D721Med (cell line): ENCODE measurements around the gene C1QTNF1.

Experiments used
- DNase-seq: peaks from one replicate; pipeline ENCODE4 v3.0.0; 2011; ENCODE audit warnings: low spot score; ENCODE audit not compliant: insufficient read length
- FAIRE-seq: peaks from 2 replicates; lab custom pipeline; 2011; peaks lifted over from hg19 to GRCh38; lab: Jason Lieb, UNC
- CTCF ChIP-seq: IDR thresholded peaks from 2 replicates; pipeline ENCODE4 v1.5.1; 2012; ENCODE audit warnings: mild to moderate bottlenecking, control low read depth; ENCODE audit not compliant: insufficient read depth; ENCODE audit errors: missing control alignments

Gene C1QTNF1

GRCh38 chr17:78998311-78999055, 25.5 kb upstream of the C1QTNF1 start:
- FAIRE-seq = no peak
- no peak for TF ChIP-seq CTCF

GRCh38 chr17:78999056-78999768, 24.8 kb upstream of the C1QTNF1 start:
- DNase-seq (no peak), FAIRE-seq (no peak)
- TF ChIP-seq CTCF = no peak

More at GRCh38 chr17:78998311-78999055, 25.5 kb upstream of the C1QTNF1 start:
- DNase-seq = no peak

- no peak for TF ChIP-seq CTCF
- DNase-seq (no peak), FAIRE-seq (no peak)
Observed at GRCh38 chr17:78999947-79000395, 24.0 kb upstream of the C1QTNF1 start.

- FAIRE-seq = no peak
- no peak for DNase-seq
- no peak for TF ChIP-seq CTCF
Observed at GRCh38 chr17:79000396-79001189, 23.4 kb upstream of the C1QTNF1 start.

- DNase-seq = no peak
- TF ChIP-seq CTCF = no peak
- no peak for FAIRE-seq
Observed at GRCh38 chr17:79001190-79002020, 22.6 kb upstream of the C1QTNF1 start.

GRCh38 chr17:79002291-79002690, 21.7 kb upstream of the C1QTNF1 start:
- FAIRE-seq (no peak), DNase-seq (no peak)
- TF ChIP-seq CTCF = no peak
